Ovary (tissue), 3 donors: ENCODE data around the gene FARS2.

Experiments used
- POLR2A ChIP-seq: fragments of 450-650 bp; IDR thresholded peaks from one replicate; pipeline ENCODE4 v1.6.1; 2017; ENCODE audit warnings: antibody characterized with exemption, mild to moderate bottlenecking, moderate library complexity
- TF ChIP-seq, protein P1 (sequence below), 3 donors: fragments of 450-650 bp in 2 of 3; fragments of 200-600 bp in 1 of 3; IDR thresholded peaks; one replicate each; pipeline versions ENCODE4 v1.5.1 to v1.8.0; 2016 to 2022; ENCODE audit warnings: antibody characterized with exemption in 3 of 3, mild to moderate bottlenecking in 1 of 3
- donor health status: DM: no; HTN: no; CAD: no.

DNA sequence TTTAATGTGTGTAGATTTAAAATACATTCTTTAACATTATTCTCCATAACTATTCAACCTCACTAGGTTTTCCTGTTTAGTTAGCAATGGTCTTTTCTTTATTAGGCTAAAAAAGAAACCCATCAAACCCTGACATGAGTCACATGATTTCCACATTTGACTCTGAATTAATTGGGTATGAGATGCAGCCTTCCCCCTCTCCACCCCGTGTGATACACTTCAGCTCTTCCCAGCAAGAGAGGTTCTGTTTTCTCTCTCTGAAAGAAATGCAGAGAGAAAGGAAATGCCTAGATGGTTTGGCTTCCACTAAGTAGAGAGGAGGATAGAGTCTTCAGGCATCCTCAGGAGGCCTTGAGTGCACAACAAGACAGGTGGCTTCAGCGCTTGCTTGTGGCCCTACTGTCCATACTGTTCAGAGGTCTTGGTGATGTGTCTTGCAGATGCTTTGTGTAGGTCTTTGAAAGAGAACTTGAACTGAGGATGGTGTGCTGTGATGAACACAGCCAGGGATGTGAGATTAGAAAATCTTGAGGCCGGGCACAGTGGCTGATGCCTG lies 17.3 kb downstream of the FARS2 start:
- TF ChIP-seq, protein P1, sequence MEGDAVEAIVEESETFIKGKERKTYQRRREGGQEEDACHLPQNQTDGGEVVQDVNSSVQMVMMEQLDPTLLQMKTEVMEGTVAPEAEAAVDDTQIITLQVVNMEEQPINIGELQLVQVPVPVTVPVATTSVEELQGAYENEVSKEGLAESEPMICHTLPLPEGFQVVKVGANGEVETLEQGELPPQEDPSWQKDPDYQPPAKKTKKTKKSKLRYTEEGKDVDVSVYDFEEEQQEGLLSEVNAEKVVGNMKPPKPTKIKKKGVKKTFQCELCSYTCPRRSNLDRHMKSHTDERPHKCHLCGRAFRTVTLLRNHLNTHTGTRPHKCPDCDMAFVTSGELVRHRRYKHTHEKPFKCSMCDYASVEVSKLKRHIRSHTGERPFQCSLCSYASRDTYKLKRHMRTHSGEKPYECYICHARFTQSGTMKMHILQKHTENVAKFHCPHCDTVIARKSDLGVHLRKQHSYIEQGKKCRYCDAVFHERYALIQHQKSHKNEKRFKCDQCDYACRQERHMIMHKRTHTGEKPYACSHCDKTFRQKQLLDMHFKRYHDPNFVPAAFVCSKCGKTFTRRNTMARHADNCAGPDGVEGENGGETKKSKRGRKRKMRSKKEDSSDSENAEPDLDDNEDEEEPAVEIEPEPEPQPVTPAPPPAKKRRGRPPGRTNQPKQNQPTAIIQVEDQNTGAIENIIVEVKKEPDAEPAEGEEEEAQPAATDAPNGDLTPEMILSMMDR (IDR thresholded peaks at IDR 0.05), result no peak
- TF ChIP-seq POLR2A, result no peak
